GM23338 (cell line): Measurements from ENCODE around the gene SCNN1G. TPM values are rescaled to one million over a fixed set of nuclear protein-coding genes. Genes with fewer than 3 reads are reported as not detected.

Source experiments
- ATAC-seq: fragments of 200-7000 bp; cut with Tn5 transposase; 3 replicates; pipeline ENCODE4 v1.9.1; 2020
- DNase-seq: peaks from one replicate; pipeline ENCODE4 v3.0.0-alpha.2; 2015; ENCODE audit warnings: low spot score
- H2AFZ ChIP-seq: fragments of 200-600 bp; sonication (generic); 2 replicates; pipeline ENCODE4 v1.8.0; 2016; ENCODE audit warnings: antibody characterized with exemption, mild to moderate bottlenecking, moderate library complexity
- H3F3A ChIP-seq: fragments of 200-600 bp; sonication (generic); replicated peaks from 2 replicates; pipeline ENCODE4 v1.8.0; 2017; ENCODE audit warnings: antibody characterized with exemption, mixed run types, low read depth
- H3K27ac ChIP-seq: fragments of 200-600 bp; sonication (generic); 2 replicates; pipeline ENCODE4 v1.6.1; 2016; ENCODE audit warnings: low read depth
- H3K27me3 ChIP-seq: fragments of 200-600 bp; sonication (generic); 2 replicates; pipeline ENCODE4 v1.8.0; 2016; ENCODE audit warnings: mild to moderate bottlenecking, mixed run types, moderate library complexity; ENCODE audit not compliant: insufficient read depth
- H3K36me3 ChIP-seq: fragments of 200-600 bp; sonication (generic); 2 replicates; pipeline ENCODE4 v1.8.0; 2016; ENCODE audit warnings: mild to moderate bottlenecking; ENCODE audit not compliant: insufficient read depth
- H3K4me1 ChIP-seq: fragments of 200-600 bp; sonication (generic); 2 replicates; pipeline ENCODE4 v1.8.0; 2016; ENCODE audit warnings: mild to moderate bottlenecking, moderate library complexity; ENCODE audit not compliant: insufficient read depth
- H3K4me2 ChIP-seq: fragments of 200-600 bp; sonication (generic); 2 replicates; pipeline ENCODE4 v1.7.1; 2017; ENCODE audit warnings: mixed run types
- H3K4me3 ChIP-seq: fragments of 200-600 bp; sonication (generic); 2 replicates; pipeline ENCODE4 v1.6.1; 2016; ENCODE audit warnings: mixed run types
- H3K79me2 ChIP-seq: fragments of 200-600 bp; sonication (generic); replicated peaks from 2 replicates; pipeline ENCODE4 v1.8.0; 2017; ENCODE audit warnings: mild to moderate bottlenecking; ENCODE audit not compliant: insufficient read depth
- H3K9me2 ChIP-seq: fragments of 200-600 bp; sonication (generic); 2 replicates; pipeline ENCODE4 v1.8.0; 2017; ENCODE audit not compliant: insufficient read depth
- H4K20me1 ChIP-seq: fragments of 200-600 bp; sonication (generic); replicated peaks from 2 replicates; pipeline ENCODE4 v1.8.0; 2017; ENCODE audit warnings: mild to moderate bottlenecking; ENCODE audit not compliant: insufficient read depth
- H3K27ac Mint-ChIP-seq: 2 replicates; pipeline ENCODE4 v1.8.0; 2020; ENCODE audit warnings: inconsistent platforms, mild to moderate bottlenecking, moderate library complexity, mixed read lengths
- H3K27me3 Mint-ChIP-seq: 3 replicates; pipeline ENCODE4 v1.8.0; 2022; ENCODE audit warnings: low read depth, mild to moderate bottlenecking, moderate library complexity, mixed read lengths, inconsistent platforms; ENCODE audit not compliant: insufficient read depth, poor library complexity
- H3K36me3 Mint-ChIP-seq: 3 replicates; pipeline ENCODE4 v1.8.0; 2021; ENCODE audit warnings: low read depth, mild to moderate bottlenecking, inconsistent platforms, moderate library complexity, mixed read lengths
- H3K4me1 Mint-ChIP-seq: 3 replicates; pipeline ENCODE4 v1.8.0; 2020; ENCODE audit warnings: mild to moderate bottlenecking, inconsistent platforms, mixed read lengths
- H3K4me3 Mint-ChIP-seq: 3 replicates; pipeline ENCODE4 v1.8.0; 2021; ENCODE audit warnings: moderate library complexity, mild to moderate bottlenecking, inconsistent platforms, mixed read lengths
- H3K9me3 Mint-ChIP-seq: 3 replicates; pipeline ENCODE4 v1.8.0; 2020; ENCODE audit warnings: moderate library complexity, mild to moderate bottlenecking, inconsistent platforms, mixed read lengths
- CREB1 ChIP-seq: fragments of 250-450 bp; sonication (Bioruptor Pico); IDR thresholded peaks from 2 replicates; pipeline ENCODE4 v1.5.0; 2020; ENCODE audit warnings: low read depth, mild to moderate bottlenecking, moderate library complexity
- EZH2 ChIP-seq: fragments of 200-600 bp; sonication (generic); IDR thresholded peaks from one replicate; pipeline ENCODE4 v1.8.0; 2017; ENCODE audit warnings: antibody characterized with exemption, mild to moderate bottlenecking, low read depth; ENCODE audit not compliant: unreplicated experiment
- EZH2phosphoT487 ChIP-seq: fragments of 200-600 bp; sonication (generic); IDR thresholded peaks from one replicate; pipeline ENCODE4 v1.8.1; 2018; ENCODE audit warnings: antibody characterized with exemption; ENCODE audit not compliant: unreplicated experiment
- JUNB ChIP-seq: IDR thresholded peaks from one replicate; pipeline ENCODE4 v1.6.1; 2016; ENCODE audit warnings: antibody characterized with exemption; ENCODE audit not compliant: unreplicated experiment
- NANOG ChIP-seq: IDR thresholded peaks from 2 replicates; pipeline ENCODE4 v1.6.1; 2016; ENCODE audit warnings: antibody characterized with exemption, borderline replicate concordance
- POLR2AphosphoS5 ChIP-seq: IDR thresholded peaks from 2 replicates; pipeline ENCODE4 v1.6.1; 2016; ENCODE audit warnings: antibody characterized with exemption, low read depth
- STAT1 ChIP-seq: IDR thresholded peaks from one replicate; pipeline ENCODE4 v1.6.1; 2016; ENCODE audit warnings: antibody characterized with exemption; ENCODE audit not compliant: unreplicated experiment
- ZNF114 ChIP-seq: fragments of 250-450 bp; sonication (Bioruptor Pico); IDR thresholded peaks from 2 replicates; pipeline ENCODE4 v1.5.0; 2020; ENCODE audit warnings: mild to moderate bottlenecking, moderate library complexity
- ZNF331 ChIP-seq: fragments of 250-450 bp; sonication (Bioruptor Pico); IDR thresholded peaks from 2 replicates; pipeline ENCODE4 v1.5.0; 2020; ENCODE audit warnings: low read depth, mild to moderate bottlenecking, moderate library complexity
- polyA plus RNA-seq: library from polyadenylated mRNA; unstranded; fragments of >200 nt; fragmentation: Nextera tagmentation; extraction: Ambion mirVana; gene quantifications from 2 replicates; pipeline ENCODE4 v1.2.1, GENCODE V29; 2016
- total RNA-seq: library from RNA; depleted of rRNA; stranded (reverse); fragments of >200 nt; shearing (Covaris generic); gene quantifications from 2 replicates; pipeline ENCODE4 v1.2.3, GENCODE V29; 2014
- TF ChIP-seq, protein P1 (sequence below): IDR thresholded peaks from 2 replicates; pipeline ENCODE4 v1.6.1; 2016; ENCODE audit warnings: antibody characterized with exemption
- TF ChIP-seq, protein P2 (sequence below), 2 experiments: fragments of 200-600 bp in 1 of 2; sonication (generic) in 1 of 2; conservative IDR thresholded peaks; 2 replicates each; pipeline versions ENCODE4 v1.5.1 to v1.6.1; 2016 to 2017; ENCODE audit warnings: antibody characterized with exemption in 2 of 2, low read depth in 2 of 2, mild to moderate bottlenecking in 2 of 2, moderate library complexity in 1 of 2
- TF ChIP-seq, protein P3 (sequence below): fragments of 250-450 bp; sonication (Bioruptor Pico); IDR thresholded peaks from 2 replicates; pipeline ENCODE4 v1.5.0; 2020; ENCODE audit warnings: mild to moderate bottlenecking, moderate library complexity
- TF ChIP-seq, protein P4 (sequence below): IDR thresholded peaks from one replicate; pipeline ENCODE4 v1.6.1; 2018; ENCODE audit warnings: antibody characterized with exemption; ENCODE audit not compliant: unreplicated experiment

Gene SCNN1G
- total and polyA plus RNA-seq, 2 experiments from 2014 or later, result 0.97 to 1.1 TPM

DNA sequence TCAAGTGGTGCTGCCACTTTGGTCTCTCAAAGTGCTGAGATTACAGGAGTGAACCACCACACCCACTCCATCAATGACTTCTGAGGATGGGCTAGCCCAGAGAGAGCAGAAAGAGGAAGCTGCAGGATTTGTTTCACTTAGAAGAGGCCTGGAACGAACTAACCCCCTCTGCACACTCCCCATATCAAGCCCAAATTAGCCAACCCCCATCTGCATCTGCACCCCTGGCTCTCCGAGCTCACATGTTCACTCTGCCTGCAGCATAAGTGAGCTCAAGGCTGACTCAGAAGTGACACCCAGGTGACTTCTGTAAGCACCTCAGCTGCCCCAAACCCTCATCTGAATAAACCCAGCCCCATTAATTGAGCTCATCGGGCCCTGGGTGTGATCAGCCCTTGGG lies 4.8 kb downstream of the SCNN1G start:
- TF ChIP-seq STAT1, result no peak
- no peak for TF ChIP-seq CREB1
- no peak for TF ChIP-seq EZH2
- TF ChIP-seq, protein P1, sequence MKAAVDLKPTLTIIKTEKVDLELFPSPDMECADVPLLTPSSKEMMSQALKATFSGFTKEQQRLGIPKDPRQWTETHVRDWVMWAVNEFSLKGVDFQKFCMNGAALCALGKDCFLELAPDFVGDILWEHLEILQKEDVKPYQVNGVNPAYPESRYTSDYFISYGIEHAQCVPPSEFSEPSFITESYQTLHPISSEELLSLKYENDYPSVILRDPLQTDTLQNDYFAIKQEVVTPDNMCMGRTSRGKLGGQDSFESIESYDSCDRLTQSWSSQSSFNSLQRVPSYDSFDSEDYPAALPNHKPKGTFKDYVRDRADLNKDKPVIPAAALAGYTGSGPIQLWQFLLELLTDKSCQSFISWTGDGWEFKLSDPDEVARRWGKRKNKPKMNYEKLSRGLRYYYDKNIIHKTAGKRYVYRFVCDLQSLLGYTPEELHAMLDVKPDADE, result no peak
- no peak for TF ChIP-seq EZH2phosphoT487
- TF ChIP-seq ZNF114 (CRISPR knock-in tag), result no peak
- no peak for TF ChIP-seq ZNF331
- TF ChIP-seq, protein P2, sequence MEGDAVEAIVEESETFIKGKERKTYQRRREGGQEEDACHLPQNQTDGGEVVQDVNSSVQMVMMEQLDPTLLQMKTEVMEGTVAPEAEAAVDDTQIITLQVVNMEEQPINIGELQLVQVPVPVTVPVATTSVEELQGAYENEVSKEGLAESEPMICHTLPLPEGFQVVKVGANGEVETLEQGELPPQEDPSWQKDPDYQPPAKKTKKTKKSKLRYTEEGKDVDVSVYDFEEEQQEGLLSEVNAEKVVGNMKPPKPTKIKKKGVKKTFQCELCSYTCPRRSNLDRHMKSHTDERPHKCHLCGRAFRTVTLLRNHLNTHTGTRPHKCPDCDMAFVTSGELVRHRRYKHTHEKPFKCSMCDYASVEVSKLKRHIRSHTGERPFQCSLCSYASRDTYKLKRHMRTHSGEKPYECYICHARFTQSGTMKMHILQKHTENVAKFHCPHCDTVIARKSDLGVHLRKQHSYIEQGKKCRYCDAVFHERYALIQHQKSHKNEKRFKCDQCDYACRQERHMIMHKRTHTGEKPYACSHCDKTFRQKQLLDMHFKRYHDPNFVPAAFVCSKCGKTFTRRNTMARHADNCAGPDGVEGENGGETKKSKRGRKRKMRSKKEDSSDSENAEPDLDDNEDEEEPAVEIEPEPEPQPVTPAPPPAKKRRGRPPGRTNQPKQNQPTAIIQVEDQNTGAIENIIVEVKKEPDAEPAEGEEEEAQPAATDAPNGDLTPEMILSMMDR (conservative IDR thresholded peaks at IDR 0.05; ENCODE audit: low read depth in 2 of 2), result no peak
- TF ChIP-seq, protein P3, sequence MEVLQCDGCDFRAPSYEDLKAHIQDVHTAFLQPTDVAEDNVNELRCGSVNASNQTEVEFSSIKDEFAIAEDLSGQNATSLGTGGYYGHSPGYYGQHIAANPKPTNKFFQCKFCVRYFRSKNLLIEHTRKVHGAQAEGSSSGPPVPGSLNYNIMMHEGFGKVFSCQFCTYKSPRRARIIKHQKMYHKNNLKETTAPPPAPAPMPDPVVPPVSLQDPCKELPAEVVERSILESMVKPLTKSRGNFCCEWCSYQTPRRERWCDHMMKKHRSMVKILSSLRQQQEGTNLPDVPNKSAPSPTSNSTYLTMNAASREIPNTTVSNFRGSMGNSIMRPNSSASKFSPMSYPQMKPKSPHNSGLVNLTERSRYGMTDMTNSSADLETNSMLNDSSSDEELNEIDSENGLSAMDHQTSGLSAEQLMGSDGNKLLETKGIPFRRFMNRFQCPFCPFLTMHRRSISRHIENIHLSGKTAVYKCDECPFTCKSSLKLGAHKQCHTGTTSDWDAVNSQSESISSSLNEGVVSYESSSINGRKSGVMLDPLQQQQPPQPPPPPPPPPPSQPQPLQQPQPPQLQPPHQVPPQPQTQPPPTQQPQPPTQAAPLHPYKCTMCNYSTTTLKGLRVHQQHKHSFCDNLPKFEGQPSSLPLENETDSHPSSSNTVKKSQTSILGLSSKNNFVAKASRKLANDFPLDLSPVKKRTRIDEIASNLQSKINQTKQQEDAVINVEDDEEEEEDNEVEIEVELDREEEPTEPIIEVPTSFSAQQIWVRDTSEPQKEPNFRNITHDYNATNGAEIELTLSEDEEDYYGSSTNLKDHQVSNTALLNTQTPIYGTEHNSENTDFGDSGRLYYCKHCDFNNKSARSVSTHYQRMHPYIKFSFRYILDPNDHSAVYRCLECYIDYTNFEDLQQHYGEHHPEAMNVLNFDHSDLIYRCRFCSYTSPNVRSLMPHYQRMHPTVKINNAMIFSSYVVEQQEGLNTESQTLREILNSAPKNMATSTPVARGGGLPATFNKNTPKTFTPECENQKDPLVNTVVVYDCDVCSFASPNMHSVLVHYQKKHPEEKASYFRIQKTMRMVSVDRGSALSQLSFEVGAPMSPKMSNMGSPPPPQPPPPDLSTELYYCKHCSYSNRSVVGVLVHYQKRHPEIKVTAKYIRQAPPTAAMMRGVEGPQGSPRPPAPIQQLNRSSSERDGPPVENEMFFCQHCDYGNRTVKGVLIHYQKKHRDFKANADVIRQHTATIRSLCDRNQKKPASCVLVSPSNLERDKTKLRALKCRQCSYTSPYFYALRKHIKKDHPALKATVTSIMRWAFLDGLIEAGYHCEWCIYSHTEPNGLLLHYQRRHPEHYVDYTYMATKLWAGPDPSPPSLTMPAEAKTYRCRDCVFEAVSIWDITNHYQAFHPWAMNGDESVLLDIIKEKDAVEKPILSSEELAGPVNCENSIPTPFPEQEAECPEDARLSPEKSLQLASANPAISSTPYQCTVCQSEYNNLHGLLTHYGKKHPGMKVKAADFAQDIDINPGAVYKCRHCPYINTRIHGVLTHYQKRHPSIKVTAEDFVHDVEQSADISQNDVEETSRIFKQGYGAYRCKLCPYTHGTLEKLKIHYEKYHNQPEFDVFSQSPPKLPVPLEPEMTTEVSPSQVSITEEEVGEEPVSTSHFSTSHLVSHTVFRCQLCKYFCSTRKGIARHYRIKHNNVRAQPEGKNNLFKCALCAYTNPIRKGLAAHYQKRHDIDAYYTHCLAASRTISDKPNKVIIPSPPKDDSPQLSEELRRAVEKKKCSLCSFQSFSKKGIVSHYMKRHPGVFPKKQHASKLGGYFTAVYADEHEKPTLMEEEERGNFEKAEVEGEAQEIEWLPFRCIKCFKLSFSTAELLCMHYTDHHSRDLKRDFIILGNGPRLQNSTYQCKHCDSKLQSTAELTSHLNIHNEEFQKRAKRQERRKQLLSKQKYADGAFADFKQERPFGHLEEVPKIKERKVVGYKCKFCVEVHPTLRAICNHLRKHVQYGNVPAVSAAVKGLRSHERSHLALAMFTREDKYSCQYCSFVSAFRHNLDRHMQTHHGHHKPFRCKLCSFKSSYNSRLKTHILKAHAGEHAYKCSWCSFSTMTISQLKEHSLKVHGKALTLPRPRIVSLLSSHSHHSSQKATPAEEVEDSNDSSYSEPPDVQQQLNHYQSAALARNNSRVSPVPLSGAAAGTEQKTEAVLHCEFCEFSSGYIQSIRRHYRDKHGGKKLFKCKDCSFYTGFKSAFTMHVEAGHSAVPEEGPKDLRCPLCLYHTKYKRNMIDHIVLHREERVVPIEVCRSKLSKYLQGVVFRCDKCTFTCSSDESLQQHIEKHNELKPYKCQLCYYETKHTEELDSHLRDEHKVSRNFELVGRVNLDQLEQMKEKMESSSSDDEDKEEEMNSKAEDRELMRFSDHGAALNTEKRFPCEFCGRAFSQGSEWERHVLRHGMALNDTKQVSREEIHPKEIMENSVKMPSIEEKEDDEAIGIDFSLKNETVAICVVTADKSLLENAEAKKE (CRISPR knock-in tag), result no peak
- TF ChIP-seq POLR2AphosphoS5, result no peak
- TF ChIP-seq JUNB, result no peak
- TF ChIP-seq, protein P4, sequence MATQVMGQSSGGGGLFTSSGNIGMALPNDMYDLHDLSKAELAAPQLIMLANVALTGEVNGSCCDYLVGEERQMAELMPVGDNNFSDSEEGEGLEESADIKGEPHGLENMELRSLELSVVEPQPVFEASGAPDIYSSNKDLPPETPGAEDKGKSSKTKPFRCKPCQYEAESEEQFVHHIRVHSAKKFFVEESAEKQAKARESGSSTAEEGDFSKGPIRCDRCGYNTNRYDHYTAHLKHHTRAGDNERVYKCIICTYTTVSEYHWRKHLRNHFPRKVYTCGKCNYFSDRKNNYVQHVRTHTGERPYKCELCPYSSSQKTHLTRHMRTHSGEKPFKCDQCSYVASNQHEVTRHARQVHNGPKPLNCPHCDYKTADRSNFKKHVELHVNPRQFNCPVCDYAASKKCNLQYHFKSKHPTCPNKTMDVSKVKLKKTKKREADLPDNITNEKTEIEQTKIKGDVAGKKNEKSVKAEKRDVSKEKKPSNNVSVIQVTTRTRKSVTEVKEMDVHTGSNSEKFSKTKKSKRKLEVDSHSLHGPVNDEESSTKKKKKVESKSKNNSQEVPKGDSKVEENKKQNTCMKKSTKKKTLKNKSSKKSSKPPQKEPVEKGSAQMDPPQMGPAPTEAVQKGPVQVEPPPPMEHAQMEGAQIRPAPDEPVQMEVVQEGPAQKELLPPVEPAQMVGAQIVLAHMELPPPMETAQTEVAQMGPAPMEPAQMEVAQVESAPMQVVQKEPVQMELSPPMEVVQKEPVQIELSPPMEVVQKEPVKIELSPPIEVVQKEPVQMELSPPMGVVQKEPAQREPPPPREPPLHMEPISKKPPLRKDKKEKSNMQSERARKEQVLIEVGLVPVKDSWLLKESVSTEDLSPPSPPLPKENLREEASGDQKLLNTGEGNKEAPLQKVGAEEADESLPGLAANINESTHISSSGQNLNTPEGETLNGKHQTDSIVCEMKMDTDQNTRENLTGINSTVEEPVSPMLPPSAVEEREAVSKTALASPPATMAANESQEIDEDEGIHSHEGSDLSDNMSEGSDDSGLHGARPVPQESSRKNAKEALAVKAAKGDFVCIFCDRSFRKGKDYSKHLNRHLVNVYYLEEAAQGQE, result no peak
- TF ChIP-seq NANOG, result no peak
- no peak overlapping the region for H3K4me3 ChIP-seq
- no peak overlapping the region for H3K4me3 Mint-ChIP-seq
- no peak overlapping the region for H3K27ac Mint-ChIP-seq
- DNase-seq (no peak), ATAC-seq (no peak)
- H4K20me1 ChIP-seq, result no peaks in the 10 kb centered on the region; the same call in 1 of the 2 replicates
- no peaks in the 10 kb centered on the region for H3K36me3 Mint-ChIP-seq
- H3K79me2 ChIP-seq, result no peaks in the 10 kb centered on the region
- H3K27me3 ChIP-seq, result peaks cover 24% of the 10 kb centered on the region
- H3K4me2 ChIP-seq, result no peak overlapping the region
- H3K4me1 ChIP-seq, result peaks cover 22% of the 10 kb centered on the region; the same call in 1 of the 2 replicates
- no peak overlapping the region for H2AFZ ChIP-seq
- H3F3A ChIP-seq, result no peaks in the 10 kb centered on the region
- no peaks in the 10 kb centered on the region for H3K9me2 ChIP-seq
- H3K36me3 ChIP-seq, result no peaks in the 10 kb centered on the region
- no peak overlapping the region for H3K27ac ChIP-seq
- H3K9me3 Mint-ChIP-seq, result no peaks in the 10 kb centered on the region; the same call in 2 of the 3 replicates
- H3K4me1 Mint-ChIP-seq, result peaks cover 9% of the 10 kb centered on the region
- peaks cover 19% of the 10 kb centered on the region for H3K27me3 Mint-ChIP-seq
